Liver (tissue), 9 donors: ENCODE results near the gene RANGAP1. TPM values are rescaled to one million over a fixed set of nuclear protein-coding genes. Genes with fewer than 3 reads are reported as not detected.

Experiments
- DNase-seq: peaks from one replicate; pipeline ENCODE4 v3.0.0-alpha.2; 2017; ENCODE audit warnings: low spot score
- H3K27ac ChIP-seq, 2 donors: one replicate each; pipeline ENCODE4 v1.7.0; 2013; ENCODE audit warnings: inconsistent platforms in 2 of 2, low read length in 2 of 2, control low read depth in 1 of 2, low read depth in 1 of 2, mild to moderate bottlenecking in 1 of 2
- H3K27me3 ChIP-seq, 4 donors: one replicate each; pipeline versions ENCODE4 v1.6.1 to v1.7.0; 2013; ENCODE audit warnings: low read length in 3 of 4, inconsistent platforms in 1 of 4, mild to moderate bottlenecking in 1 of 4, moderate library complexity in 1 of 4; ENCODE audit not compliant: control insufficient read depth in 4 of 4, insufficient read depth in 4 of 4
- H3K36me3 ChIP-seq, 4 donors: one replicate each; pipeline versions ENCODE4 v1.6.1 to v1.7.0; 2013; ENCODE audit warnings: low read length in 3 of 4, mild to moderate bottlenecking in 3 of 4, low read depth in 1 of 4, moderate library complexity in 1 of 4; ENCODE audit not compliant: control insufficient read depth in 4 of 4, insufficient read depth in 3 of 4
- H3K4me1 ChIP-seq, 4 donors: one replicate each; pipeline versions ENCODE4 v1.6.1 to v1.7.0; 2013; ENCODE audit warnings: low read length in 3 of 4, mild to moderate bottlenecking in 3 of 4, moderate library complexity in 1 of 4; ENCODE audit not compliant: control insufficient read depth in 4 of 4, insufficient read depth in 4 of 4
- H3K4me3 ChIP-seq, 3 donors: one replicate each; pipeline versions ENCODE4 v1.6.1 to v1.7.0; 2013; ENCODE audit warnings: low read length in 3 of 3, control low read depth in 1 of 3, low read depth in 1 of 3, mild to moderate bottlenecking in 1 of 3
- H3K9ac ChIP-seq, 2 donors: one replicate each; pipeline ENCODE4 v1.7.0; 2013; ENCODE audit warnings: low read length in 2 of 2, mild to moderate bottlenecking in 2 of 2, moderate library complexity in 2 of 2, control low read depth in 1 of 2, low read depth in 1 of 2
- H3K9me3 ChIP-seq, 4 donors: one replicate each; pipeline versions ENCODE4 v1.6.1 to v1.7.0; 2013; ENCODE audit warnings: low read length in 3 of 4; ENCODE audit not compliant: control insufficient read depth in 4 of 4
- ATF3 ChIP-seq: IDR thresholded peaks from 2 replicates; pipeline ENCODE4 v1.6.1; 2016; ENCODE audit warnings: antibody characterized with exemption
- CTCF ChIP-seq: fragments of 150-350 bp; IDR thresholded peaks from 2 replicates; pipeline ENCODE4 v1.5.1; 2017; ENCODE audit warnings: improper control_type of control experiment, low read depth, low read length; ENCODE audit not compliant: missing input control
- EGR1 ChIP-seq, 2 donors: IDR thresholded peaks; 2 replicates each; pipeline ENCODE4 v1.6.1; 2016 to 2018; ENCODE audit warnings: antibody characterized with exemption in 2 of 2, low read depth in 2 of 2
- FOXA1 ChIP-seq: IDR thresholded peaks from 2 replicates; pipeline ENCODE4 v1.6.1; 2016; ENCODE audit warnings: antibody characterized with exemption
- GABPA ChIP-seq, 2 donors: IDR thresholded peaks in 1 of 2; conservative IDR thresholded peaks in 1 of 2; 2 replicates each; pipeline ENCODE4 v1.6.1; 2016; ENCODE audit warnings: antibody characterized with exemption in 2 of 2, mild to moderate bottlenecking in 1 of 2, moderate library complexity in 1 of 2
- HNF4A ChIP-seq, 2 donors: conservative IDR thresholded peaks; 2 replicates each; pipeline ENCODE4 v1.6.1; 2016; ENCODE audit warnings: antibody characterized with exemption in 2 of 2, mild to moderate bottlenecking in 2 of 2
- HNF4G ChIP-seq: IDR thresholded peaks from 2 replicates; pipeline ENCODE4 v1.6.1; 2016; ENCODE audit warnings: antibody characterized with exemption
- JUND ChIP-seq, 2 donors: IDR thresholded peaks; 2 replicates each; pipeline ENCODE4 v1.6.1; 2016; ENCODE audit warnings: antibody characterized with exemption in 2 of 2
- MAX ChIP-seq: IDR thresholded peaks from 2 replicates; pipeline ENCODE4 v1.6.1; 2016; ENCODE audit warnings: antibody characterized with exemption
- NR2F2 ChIP-seq: IDR thresholded peaks from 2 replicates; pipeline ENCODE4 v1.6.1; 2016; ENCODE audit warnings: antibody characterized with exemption
- RAD21 ChIP-seq, 2 donors: IDR thresholded peaks; 2 replicates each; pipeline ENCODE4 v1.6.1; 2016; ENCODE audit warnings: antibody characterized with exemption in 2 of 2, mild to moderate bottlenecking in 2 of 2
- RXRA ChIP-seq, 2 donors: IDR thresholded peaks; 2 replicates each; pipeline ENCODE4 v1.6.1; 2017 to 2018; ENCODE audit warnings: antibody characterized with exemption in 2 of 2, mild to moderate bottlenecking in 1 of 2
- SP1 ChIP-seq: IDR thresholded peaks from 2 replicates; pipeline ENCODE4 v1.6.1; 2018; ENCODE audit warnings: antibody characterized with exemption, mild to moderate bottlenecking
- TAF1 ChIP-seq: conservative IDR thresholded peaks from 2 replicates; pipeline ENCODE4 v1.6.1; 2016; ENCODE audit warnings: antibody characterized with exemption, mild to moderate bottlenecking
- YY1 ChIP-seq: IDR thresholded peaks from 2 replicates; pipeline ENCODE4 v1.6.1; 2016; ENCODE audit warnings: antibody characterized with exemption, mild to moderate bottlenecking
- ZBTB33 ChIP-seq: IDR thresholded peaks from 2 replicates; pipeline ENCODE4 v1.6.1; 2016; ENCODE audit warnings: antibody characterized with exemption
- WGBS: extraction: QIAGEN DNeasy Blood & Tissue Kit; methylation state at CpG from one replicate; pipeline ENCODE4 v1.1.7; 2013; 5-methylcytosine and 5-hydroxymethylcytosine counted together
- polyA plus RNA-seq, 2 donors: library from polyadenylated mRNA; stranded (reverse) in 1 of 2; unstranded in 1 of 2; fragments of 200-250 nt in 1 of 2; fragments of >200 nt in 1 of 2; fragmentation: Nextera tagmentation in 1 of 2; extraction: Ambion mirVana in 1 of 2; gene quantifications; one replicate each; pipeline versions ENCODE4 v1.2.1 to v1.2.3, GENCODE V29; 2013 to 2015
- total RNA-seq, 2 donors: library from RNA; depleted of rRNA; stranded (reverse); fragments of >200 nt; gene quantifications; one replicate each; pipeline ENCODE4 v1.2.3, GENCODE V29; 2014
- donor health status: healthy.
- donor health status: healthy.
- donor health status: healthy.
- donor health status: healthy.
- donor health status: healthy.

The RANGAP1 gene
- total and polyA plus RNA-seq, 4 donors = 12.0 to 40.3 (median 33.3) TPM

- no peak overlapping the region for H3K27ac ChIP-seq
- no peak overlapping the region for H3K4me3 ChIP-seq
- DNase-seq = no peak
- no peaks in the 10 kb centered on the region for H3K27me3 ChIP-seq
- 92% methylated on average over 5 of the region's 5 CpGs for WGBS
- no peak overlapping the region for H3K9ac ChIP-seq
- TF ChIP-seq CTCF (no peak), ATF3 (no peak), NR2F2 (no peak), GABPA (IDR thresholded peaks at IDR 0.05 in 1 of 2, conservative IDR thresholded peaks at IDR 0.05 in 1 of 2) (no peak), YY1 (no peak), ZBTB33 (no peak), JUND (IDR thresholded peaks at IDR 0.05) (no peak), SP1 (no peak), EGR1 (IDR thresholded peaks at IDR 0.05; ENCODE audit: low read depth in 2 of 2) (no peak), TAF1 (no peak), HNF4A (conservative IDR thresholded peaks at IDR 0.05) (no peak)
- H3K4me1 ChIP-seq = peaks cover 6 to 25% (median 16%) of the 10 kb centered on the region in 4 donors
- no peaks in the 10 kb centered on the region for H3K9me3 ChIP-seq
- H3K36me3 ChIP-seq = peaks cover 0 to 2% (median under 1%) of the 10 kb centered on the region in 4 donors
These were observed 25.5 kb upstream of the RANGAP1 start for GRCh38 chr22:41311487-41311886.

- H3K4me1 ChIP-seq = peaks cover 8 to 28% (median 23%) of the 10 kb centered on the region in 4 donors
- no peak for TF ChIP-seq HNF4G
- no peak for TF ChIP-seq ATF3
- TF ChIP-seq NR2F2 = no peak
- TF ChIP-seq HNF4A (conservative IDR thresholded peaks at IDR 0.05) = no peak
- no peak for TF ChIP-seq MAX
- TF ChIP-seq EGR1 (IDR thresholded peaks at IDR 0.05; ENCODE audit: low read depth in 2 of 2) = no peak
- TF ChIP-seq RXRA (IDR thresholded peaks at IDR 0.05) = no peak
- no peak for TF ChIP-seq JUND (IDR thresholded peaks at IDR 0.05)
- no peak for TF ChIP-seq RAD21 (IDR thresholded peaks at IDR 0.05)
- no peak for TF ChIP-seq YY1
- TF ChIP-seq TAF1 = no peak
- TF ChIP-seq ZBTB33 = no peak
- no peak for TF ChIP-seq FOXA1
- TF ChIP-seq SP1 = no peak
- no peak for TF ChIP-seq GABPA (IDR thresholded peaks at IDR 0.05 in 1 of 2, conservative IDR thresholded peaks at IDR 0.05 in 1 of 2)
- no peak for TF ChIP-seq CTCF
- peak overlapping the region; percentile 1 to 23 for H3K27ac ChIP-seq
- 67% methylated on average over 1 of the region's 1 CpG for WGBS
- no peak for DNase-seq
- H3K4me3 ChIP-seq = no peak overlapping the region
- H3K9me3 ChIP-seq = no peaks in the 10 kb centered on the region
- H3K27me3 ChIP-seq = no peaks in the 10 kb centered on the region
- H3K36me3 ChIP-seq = peaks cover 0 to 2% (median under 1%) of the 10 kb centered on the region in 4 donors
- H3K9ac ChIP-seq = no peak overlapping the region
These were observed 24.3 kb upstream of the RANGAP1 start for GRCh38 chr22:41310336-41310735.
